Right renal cortex interstitium (tissue), 3 donors: ENCODE results near the gene ZNF630. TPM values are rescaled to one million over a fixed set of nuclear protein-coding genes. Genes with fewer than 3 reads are reported as not detected.
"Not testable (repeated sequence)": the region's sequence is repeated elsewhere in the genome, so short reads cannot be mapped to it uniquely, and the experiment has no call there.

ENCODE experiments used
- DNase-seq, 3 donors: peaks; one replicate each; pipeline ENCODE4 v3.0.0-alpha.2; 2013; ENCODE audit warnings: low read depth in 3 of 3, low spot score in 2 of 3
- polyA plus RNA-seq, 3 donors: library from polyadenylated mRNA; unstranded; fragments of 120-200 nt; gene quantifications; one replicate each; pipeline ENCODE4 v1.2.1, GENCODE V29; 2013; ENCODE audit not compliant: insufficient read length in 3 of 3

Gene ZNF630
- 1 to 10 TPM; 3.3 to 3.7 (median 3.6) TPM for polyA plus RNA-seq

DNA sequence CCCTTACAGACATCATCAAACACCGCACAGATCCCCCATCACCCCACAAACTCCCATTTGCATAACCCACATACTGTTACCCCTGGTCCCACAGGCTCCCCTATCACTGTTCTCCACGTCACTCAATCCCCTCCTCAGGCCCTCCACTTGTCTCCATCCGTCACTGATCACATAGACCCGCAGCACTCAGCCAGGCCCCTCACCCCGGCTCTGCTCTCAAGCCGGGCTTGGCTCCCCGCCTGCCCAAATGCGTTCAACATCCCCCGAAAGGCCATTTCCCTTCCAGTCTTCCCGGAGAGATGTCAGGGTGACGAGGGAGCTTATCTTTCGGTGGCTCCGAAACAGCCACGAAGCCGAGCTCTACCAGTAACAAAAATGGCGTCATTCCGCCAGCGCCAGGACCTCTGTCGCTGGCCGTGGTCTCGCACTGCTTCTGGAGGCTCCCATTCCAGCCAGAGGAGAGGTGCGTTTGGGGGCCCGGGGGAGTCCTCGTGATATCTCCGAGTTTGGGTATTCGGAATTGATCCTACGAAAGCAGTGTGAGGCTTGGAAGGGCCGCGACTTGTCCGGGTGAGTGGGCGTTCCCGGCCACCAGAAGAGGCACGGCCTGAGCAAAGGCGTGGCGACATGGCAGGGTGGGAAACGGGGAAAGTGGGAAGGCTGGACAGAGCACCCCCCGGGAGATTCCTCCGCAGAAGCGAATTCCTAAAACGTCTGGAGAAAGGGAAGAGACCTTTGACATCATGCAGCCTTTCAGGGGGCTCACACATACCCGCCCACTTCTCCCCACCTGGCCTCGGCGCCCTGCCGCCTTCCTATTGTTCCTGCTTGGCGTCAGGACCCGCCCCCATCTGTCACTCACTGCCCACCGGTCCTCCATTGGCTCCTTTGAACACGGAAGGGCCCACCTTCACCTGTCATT is at the start of gene ZNF630:
Gene ZNF630, minus strand, starts transcription at position 577 of the 922 bp plus-strand sequence. CDS start 4,754 bp downstream, outside the sequence.
- peak in 2 of 3 donors; percentile 58 for DNase-seq

DNA sequence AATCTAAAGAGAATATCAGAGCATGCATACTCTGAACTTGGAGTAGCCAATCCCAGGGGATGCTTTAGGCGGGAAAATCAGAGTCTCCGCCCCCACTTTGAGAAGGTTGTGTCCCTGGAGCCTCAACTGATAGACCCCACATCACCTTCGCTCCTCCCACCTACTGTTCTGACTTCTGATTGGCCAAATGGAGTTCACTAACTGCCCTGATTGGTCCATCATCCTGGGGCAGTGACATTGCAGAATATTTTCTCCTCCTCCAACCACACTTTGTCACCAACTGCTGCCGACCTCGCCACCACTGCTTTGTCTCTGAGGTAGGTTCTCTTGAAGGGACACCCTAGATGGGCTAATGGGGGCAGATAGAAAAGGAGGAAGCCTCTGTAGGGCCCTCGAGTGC is 36.3 kb upstream of the ZNF630 start:
- DNase-seq: no peak

DNA sequence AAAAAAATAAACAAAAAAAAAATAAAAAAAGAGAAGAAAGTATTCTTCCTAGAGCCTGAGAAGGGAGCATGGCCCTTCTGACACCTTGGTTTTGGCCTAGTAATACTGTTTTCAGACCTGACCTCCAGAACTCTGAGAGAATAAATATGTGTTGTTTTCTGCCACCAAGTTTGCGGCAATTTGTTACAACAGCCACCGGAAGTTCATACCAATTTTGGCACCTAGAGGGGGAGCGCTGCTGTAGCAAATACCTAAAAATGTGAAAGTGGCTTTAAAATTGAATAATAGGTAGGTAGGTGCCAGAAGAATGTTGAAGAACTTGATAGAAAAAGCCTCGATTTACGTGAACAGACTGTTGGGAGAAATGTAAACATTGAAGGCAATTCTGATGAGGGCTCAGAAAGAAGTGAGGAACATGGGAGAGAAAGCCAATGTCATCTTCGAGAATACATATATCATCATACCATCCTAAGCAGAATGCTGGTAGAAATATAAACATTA is 31.5 kb upstream of the ZNF630 start:
- DNase-seq: no peak

DNA sequence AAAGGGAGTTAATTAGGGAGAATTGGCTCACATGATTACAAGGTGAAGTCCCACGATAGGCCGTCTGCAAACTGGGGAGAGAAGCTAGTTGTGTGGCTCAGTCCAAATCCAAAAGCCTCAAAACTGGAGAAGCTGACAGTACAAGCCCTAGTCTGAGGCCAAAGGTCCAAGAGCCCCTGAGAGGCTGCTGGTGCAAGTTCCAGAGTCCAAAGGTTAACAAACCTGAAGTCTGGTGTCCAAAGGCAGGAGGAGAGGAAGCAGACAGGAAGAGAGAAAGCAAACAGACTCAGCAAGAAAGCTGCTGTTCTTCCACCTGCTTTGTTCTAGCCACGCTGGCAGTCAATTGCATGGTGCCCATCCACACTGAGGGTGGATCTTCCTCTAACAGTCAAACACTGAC is 30.0 kb upstream of the ZNF630 start:
- no peak for DNase-seq

DNA sequence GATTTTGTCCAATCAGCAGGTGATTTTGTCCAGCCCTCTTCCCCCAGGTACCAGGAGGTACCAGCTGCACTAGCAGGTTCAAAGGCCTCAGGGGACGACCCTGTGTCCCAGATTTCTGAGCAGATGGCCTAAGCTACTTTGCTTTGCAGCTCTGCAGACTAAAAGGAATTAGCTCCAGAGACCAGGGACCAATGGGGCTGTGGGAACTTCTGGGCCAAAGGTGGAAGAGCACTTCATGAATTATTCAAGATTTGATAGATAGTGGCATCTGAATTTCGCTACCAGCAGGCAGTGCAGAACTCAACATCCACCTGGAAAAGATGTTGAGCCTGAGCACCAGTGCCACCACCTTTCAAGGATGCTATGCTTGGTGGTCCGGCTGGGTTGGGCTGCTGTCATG is 21.1 kb upstream of the ZNF630 start:
- DNase-seq: not testable (repeated sequence)

DNA sequence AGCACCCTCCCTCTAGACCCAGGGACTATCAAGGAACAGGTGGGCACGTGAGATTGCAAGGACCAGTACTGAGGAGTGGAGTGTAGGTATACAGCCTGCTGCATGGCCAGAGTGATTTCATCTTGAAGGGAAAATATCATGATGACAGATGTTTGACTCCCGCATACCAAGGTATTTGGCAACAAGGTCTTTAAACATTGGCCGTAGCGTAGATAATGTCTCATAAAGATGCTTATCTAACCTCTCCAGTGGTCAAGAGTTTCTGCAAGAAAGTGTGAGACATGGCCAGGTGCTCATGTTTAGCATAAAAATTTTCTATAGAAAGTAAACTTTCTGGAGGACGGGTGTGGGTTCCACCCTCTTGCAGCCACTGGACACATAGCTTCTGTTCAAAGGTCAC is 18.7 kb upstream of the ZNF630 start:
- DNase-seq: no peak

DNA sequence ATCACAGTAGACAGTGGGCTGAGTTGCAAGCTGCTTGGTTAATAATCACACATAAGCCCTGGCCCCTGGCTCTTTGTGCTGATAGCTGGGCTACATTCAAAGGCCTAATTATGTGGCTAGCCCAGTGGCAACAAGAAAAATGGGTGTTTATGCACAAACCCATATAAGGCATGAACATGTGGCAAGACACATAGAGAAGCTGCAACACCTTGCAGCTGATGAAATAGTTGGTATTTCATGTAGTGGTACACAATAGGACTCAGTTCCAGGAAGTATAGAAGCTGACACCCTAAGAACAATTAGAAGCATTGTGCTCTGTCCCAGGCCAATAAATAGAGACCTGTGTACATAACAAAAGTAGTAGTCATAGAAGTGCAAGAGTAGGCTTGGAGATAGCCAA is 14.6 kb upstream of the ZNF630 start:
- DNase-seq: no peak

DNA sequence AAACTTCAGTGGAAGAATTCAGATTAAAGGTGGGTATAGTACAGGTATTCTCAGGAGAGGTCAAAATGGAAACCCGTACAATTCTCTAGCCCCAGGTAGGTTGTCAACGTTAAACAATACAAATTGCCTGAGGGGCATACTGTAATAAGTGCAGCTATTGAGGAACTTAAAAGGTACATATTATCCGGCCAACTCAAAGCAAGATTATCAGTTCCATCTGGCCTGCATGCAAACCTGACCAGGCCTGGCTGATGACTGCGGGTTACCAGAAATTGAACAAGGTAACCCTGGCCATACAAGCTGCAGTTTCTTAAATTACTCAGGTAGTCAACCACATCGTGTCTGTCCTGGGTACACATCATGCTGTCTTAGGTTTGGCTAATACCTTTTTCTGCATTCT is 12.3 kb upstream of the ZNF630 start:
- DNase-seq: no peak

DNA sequence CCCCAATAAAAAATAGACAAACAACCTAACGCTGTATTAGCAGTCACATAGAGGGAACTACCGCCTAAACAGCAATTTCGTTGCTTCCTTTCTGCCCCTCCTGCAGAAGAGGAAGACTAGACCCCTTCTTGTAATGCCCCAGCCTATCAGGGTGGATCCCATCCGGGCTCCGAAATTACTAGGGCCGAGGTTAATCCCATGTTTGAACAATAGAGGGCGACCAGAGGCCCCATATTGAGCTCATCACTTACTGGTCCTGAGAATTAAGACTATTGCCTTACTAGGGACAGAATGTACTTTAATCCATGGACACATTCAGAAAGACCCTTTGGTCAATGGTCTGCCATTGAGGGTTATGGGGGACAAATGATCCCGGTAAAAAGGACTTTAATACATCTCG is 11.8 kb upstream of the ZNF630 start:
- DNase-seq: peak in 1 of 3 donors; percentile 4

DNA sequence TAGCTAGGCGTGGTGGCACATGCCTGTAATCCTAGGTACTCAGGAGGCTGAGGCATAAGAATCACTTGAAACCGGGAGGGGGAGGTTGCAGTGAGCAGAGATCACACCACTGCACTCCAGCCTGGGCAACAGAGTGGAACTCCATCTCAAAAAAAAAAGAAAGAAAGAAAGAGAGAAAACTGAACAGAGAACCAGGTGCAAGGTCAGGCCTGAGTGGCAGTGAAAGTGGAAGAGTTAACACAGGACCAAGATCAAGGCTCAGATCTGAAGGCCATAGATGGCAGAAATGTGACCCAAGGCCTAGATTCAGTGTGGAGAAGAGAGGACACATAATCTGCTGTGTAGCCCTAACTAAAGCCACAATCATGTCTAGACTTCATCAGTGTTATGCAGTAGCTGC is 4.9 kb upstream of the ZNF630 start:
- no peak for DNase-seq

DNA sequence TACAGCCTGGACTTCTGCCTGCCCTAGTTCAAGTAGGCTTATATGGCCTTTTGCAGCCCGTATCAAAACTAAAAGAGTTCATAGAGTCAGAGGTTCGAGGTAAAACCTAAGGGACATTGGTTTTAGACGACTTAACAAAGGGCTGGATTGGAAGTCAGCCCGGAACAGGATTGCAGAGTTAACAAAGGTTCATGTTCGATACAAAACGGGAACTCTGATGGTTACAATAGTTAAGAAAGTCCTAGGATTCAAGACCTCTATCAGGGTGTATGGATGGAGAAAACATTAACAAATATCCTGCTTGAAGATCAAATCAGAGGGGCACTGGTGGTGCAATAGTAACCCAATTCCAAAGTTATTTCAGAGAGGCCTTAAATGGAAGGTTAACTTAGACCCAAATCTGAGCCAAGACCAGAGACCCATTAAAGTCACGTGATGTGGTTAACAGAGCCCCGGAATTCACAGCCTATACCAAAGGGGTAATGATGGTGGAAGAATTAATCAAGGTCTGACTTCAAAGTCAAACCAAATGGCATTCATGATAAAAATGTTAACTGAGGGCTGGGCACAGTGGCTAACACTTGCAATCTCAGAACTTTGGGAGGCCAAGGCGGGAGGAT is 656 bp upstream of the ZNF630 start:
- no peak for DNase-seq

DNA sequence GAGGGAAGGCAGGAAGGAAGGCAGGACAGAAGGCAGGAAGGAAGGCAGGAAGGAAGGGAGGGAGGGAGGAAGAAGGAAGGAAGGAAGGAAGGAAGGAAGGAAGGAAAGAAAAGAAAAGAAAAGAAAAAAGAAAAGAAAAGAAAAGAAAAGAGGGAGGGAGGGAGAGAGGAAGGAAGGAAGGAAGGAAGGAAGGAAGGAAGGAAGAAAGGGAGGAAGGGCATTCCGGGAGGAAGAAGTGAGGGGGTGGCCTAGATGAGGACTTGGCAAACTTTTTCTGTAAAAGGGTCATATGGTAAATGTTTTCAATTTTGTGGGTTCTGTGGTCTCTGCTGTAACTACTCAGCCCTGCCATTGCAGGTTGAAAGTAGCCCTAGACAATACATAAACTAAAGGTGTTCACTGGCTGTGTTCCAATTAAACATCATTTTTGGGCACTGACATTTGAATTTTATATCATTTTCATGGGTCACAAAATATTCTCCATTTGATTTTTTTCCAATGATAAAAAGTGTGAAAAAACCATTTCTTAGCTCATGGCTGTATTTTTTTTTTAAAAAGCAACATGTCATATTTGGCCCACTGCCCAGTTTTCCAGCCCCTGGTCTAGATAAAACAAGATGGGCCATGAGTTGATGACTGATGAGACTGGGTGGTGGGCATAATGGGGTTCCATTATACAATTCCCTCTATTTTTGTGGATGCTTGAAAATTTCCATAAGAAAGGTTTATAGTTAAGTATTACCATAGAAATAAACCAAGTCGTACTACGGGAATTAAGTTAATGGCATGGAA is 3.1 kb downstream of the ZNF630 start:
- no peak for DNase-seq

DNA sequence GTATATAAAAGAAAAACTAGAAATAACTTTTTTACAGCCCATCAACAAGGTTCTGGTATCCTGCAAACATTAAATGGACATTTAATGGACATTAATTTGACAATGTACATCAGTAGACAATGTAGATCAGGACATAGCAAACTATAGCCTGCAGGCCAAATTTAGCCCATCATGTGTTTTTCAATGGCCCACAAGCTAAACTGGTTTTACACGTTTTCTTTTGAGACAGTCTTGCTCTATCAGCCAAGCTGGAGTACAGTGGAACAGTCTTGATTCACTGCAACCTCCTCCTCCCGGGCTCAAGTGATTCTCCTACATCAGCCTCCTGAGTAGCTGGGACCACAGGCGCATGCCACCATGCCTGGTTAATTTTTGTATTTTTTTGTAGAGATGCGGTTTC is 7.2 kb downstream of the ZNF630 start:
- no peak for DNase-seq

DNA sequence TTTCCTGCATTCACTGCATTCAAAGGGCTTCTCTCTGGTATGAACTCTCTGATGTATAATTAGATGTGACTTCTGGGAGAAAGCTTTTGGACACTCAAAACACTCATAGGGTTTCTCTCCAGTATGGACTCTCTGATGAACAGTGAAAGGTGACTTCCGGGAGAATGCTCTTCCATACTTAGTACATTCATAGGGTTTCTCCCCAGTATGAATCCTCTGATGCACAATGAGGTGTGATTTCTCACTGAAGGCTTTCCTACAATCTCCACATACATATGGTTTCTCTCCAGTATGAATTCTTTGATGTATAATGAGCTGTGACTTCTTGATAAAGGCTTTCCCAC is 12.2 kb downstream of the ZNF630 start:
- no peak for DNase-seq

DNA sequence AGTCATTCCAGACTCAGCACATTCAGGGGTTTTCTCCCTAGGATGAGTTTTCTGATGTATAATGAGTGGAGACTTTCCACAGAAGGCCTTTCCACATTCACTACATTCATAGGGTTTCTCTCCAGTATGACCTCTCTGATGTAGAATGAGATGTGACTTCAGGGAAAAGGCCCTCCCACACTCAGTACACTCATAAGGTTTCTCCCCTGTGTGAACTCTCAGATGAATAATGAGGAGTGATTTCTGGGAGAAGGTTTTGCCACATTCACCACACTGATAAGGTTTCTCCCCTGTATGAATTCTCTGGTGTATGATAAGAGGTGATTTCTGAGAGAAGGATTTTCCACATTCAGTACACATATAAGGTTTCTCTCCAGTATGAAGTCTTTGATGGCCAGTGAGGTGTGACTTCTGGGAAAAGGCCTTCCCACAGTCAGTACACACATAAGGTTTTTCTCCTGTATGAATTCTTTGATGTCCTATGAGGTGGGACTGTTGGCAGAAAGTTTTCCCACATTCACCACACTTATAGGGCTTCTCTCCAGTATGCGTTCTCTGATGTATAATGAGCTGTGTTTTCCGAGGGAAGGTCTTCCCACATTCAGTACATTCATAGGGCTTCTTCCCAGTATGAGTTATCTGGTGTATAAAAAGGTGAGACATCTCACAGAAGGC is 12.7 kb downstream of the ZNF630 start:
- no peak for DNase-seq

DNA sequence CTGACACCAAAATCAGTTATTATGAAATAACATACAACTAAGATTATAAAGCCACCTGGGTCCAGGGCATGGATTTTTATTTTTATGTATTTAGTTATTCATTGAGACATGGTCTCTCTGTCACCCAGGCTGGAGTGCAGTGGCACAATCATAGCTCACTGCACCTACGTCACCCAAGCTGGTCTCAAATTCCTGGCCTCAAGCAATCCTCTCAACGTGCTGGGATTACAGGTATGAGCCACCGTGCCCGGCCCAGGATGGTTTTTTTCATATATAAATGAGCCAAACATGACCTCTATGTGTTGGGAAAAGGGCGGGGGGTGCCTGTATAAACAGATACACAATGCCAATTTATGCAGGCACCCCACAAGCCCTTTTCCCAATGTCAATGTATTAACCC is 24.6 kb downstream of the ZNF630 start:
- no peak for DNase-seq

DNA sequence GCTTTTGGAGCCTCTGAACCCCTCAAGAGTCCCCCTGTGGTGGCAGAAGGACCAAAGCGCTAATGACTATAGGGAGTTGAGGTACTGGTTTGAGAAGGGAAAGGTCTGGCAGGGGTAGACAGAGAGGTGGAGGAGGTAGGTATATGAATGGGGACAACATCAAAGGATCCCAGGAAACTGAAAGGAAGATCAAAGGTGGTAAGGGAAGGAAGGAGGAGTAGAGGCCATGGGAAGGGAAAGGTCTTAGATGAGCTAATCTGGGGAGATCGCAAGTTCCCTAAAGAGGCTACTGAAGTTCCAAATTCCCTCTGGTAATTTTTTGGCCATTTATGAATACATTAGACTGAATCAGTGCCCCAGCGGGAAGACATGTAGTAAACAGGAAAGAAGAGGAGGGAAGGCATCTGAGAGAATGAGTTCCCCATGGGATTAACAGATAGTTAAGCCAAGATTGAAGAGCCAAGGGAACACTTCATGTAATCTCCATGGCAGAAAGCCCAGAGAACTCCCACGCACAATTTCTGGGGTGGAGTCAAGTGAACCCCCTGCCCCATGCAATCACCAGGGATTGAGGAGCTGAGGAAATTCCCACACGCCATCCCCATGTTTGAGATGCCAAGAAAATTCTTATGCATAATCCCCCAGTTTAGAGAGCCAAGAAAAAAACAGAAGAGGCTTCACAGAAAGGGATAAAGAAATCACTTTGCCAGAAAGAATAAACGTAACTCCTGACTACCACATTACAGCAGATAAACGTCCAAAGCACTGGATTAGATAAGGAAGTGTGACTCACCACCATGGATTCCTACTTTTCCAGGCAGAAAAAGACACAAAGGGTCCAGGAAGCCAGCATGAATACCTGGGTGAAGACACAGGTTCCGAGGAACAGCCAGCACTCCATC is 25.8 kb downstream of the ZNF630 start:
- no peak for DNase-seq

DNA sequence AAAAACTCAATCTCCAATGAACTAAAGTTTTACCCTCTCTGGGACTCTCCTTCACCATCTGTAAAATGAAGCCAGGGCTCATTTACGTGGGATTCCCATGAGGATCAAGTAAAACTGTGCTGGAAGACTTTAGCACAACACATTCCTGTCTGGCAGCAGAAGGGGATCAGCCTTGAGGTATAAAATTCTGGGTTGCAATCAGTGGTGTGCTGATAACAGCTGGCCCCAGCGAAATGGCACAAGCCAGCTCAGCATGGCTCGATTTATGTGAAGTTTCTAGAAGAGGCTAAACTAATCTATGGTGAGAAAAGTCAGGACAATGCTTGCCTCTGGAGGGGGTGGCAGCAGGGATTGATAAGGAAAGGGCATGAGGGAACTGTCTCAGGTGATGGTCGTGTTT is 28.4 kb downstream of the ZNF630 start:
- DNase-seq: no peak

DNA sequence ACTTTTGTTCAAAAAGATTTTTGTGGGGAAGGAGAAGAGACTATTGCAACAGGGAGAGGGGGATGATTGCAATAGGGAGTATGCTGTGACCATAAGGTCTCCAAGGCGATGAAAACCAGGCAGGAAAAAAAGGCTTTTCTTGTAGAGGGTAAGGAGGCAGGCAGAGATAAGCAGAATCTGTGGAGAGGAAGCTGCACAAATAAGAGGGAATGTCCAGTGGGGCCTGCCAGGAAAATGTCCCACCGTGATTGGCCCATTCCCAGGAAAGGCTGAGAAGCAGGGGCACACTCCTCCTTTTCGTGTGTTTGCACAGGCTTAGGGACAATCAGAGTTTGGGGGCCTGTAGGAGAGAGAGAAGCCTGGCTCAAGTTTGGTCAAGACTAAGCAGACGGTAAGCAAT is 35.5 kb downstream of the ZNF630 start:
- no peak for DNase-seq
